Thyroid gland (tissue), 4 donors: ENCODE measurements around the gene GAPT.

ENCODE experiments used
- CTCF ChIP-seq, 6 experiments: fragments of 200-600 bp in 3 of 6; fragments of 450-650 bp in 3 of 6; sonication (generic) in 3 of 6; IDR thresholded peaks; one replicate each; pipeline ENCODE4 v1.5.1; 2016 to 2019; ENCODE audit warnings: antibody characterized with exemption in 6 of 6, mild to moderate bottlenecking in 2 of 6, inconsistent platforms in 1 of 6, moderate library complexity in 1 of 6
- POLR2A ChIP-seq, 2 donors: fragments of 450-650 bp; IDR thresholded peaks; one replicate each; pipeline ENCODE4 v1.6.1; 2017; ENCODE audit warnings: antibody characterized with exemption in 2 of 2, mild to moderate bottlenecking in 2 of 2, moderate library complexity in 1 of 2

- TF ChIP-seq CTCF (IDR thresholded peaks at IDR 0.05), result no peak
- no peak for TF ChIP-seq POLR2A (IDR thresholded peaks at IDR 0.05)
These were observed 16.5 kb downstream of the GAPT start for GRCh38 chr5:58507715-58508114.
